PC-9 (cell line): ENCODE measurements around the gene MTHFD1L.

Experiments used
- CTCF ChIP-seq: fragments of 200-600 bp; sonication (generic); conservative IDR thresholded peaks from 2 replicates; pipeline ENCODE4 v1.6.1; 2017; ENCODE audit warnings: mixed run types, antibody characterized with exemption, mild to moderate bottlenecking, moderate library complexity
- EZH2 ChIP-seq: fragments of 200-600 bp; sonication (generic); IDR thresholded peaks from 2 replicates; pipeline ENCODE4 v1.8.0; 2017; ENCODE audit warnings: antibody characterized with exemption, low read depth

- TF ChIP-seq CTCF (no peak), EZH2 (no peak)
These were observed 277.2 kb downstream of the MTHFD1L start for GRCh38 chr6:151142676-151143075.
